Measurements from ENCODE around the gene IHH. TPM values are rescaled to one million over a fixed set of nuclear protein-coding genes. Genes with fewer than 3 reads are reported as not detected.

The IHH gene
- total RNA-seq, 1 donor from 2014 or later = not detected

- H3K4me3 ChIP-seq (ENCODE audit: low read depth, low read length) = no peak overlapping the region
- no peak for DNase-seq (ENCODE audit: low read depth)
- TF ChIP-seq CTCF (conservative IDR thresholded peaks at IDR 0.05; ENCODE audit: low read depth, low read length) = no peak
Observed at GRCh38 chr2:219026946-219027345, 33.8 kb downstream of the IHH start.

GRCh38 chr2:219025637-219026585, 34.8 kb downstream of the IHH start:
- no peak overlapping the region for H3K4me3 ChIP-seq (ENCODE audit: low read depth, low read length)
- DNase-seq (ENCODE audit: low read depth) = no peak
- no peak for TF ChIP-seq CTCF (conservative IDR thresholded peaks at IDR 0.05; ENCODE audit: low read depth, low read length)

DNA sequence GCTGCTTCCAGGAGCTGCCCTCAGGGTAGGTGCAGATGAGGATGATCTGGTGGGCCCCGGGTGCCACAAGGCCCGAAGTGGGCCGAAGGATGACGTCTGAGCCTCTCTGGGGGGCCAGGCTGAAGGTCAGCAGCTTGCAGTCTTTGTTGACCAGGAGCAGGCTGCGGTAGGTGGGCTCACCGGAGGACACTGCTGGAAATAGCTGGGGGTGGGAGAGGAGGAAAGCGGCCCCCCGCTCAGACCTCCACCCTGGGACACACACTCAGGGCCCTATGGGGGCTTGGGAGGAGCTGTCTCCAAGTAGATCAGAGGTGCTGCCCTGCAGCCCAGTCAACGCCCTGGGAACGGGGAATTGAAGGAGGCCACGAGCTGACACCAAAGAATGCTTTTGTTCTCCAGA, 36.7 kb downstream of the IHH start:
- TF ChIP-seq CTCF (conservative IDR thresholded peaks at IDR 0.05; ENCODE audit: low read depth, low read length) = no peak
- no peak overlapping the region for H3K4me3 ChIP-seq (ENCODE audit: low read depth, low read length)
- DNase-seq (ENCODE audit: low read depth) = no peak

- TF ChIP-seq CTCF (conservative IDR thresholded peaks at IDR 0.05; ENCODE audit: low read depth, low read length) = no peak
- H3K4me3 ChIP-seq (ENCODE audit: low read depth, low read length) = no peak overlapping the region
- no peak for DNase-seq (ENCODE audit: low read depth)
Observed at GRCh38 chr2:219023045-219023605, 37.6 kb downstream of the IHH start.

DNA sequence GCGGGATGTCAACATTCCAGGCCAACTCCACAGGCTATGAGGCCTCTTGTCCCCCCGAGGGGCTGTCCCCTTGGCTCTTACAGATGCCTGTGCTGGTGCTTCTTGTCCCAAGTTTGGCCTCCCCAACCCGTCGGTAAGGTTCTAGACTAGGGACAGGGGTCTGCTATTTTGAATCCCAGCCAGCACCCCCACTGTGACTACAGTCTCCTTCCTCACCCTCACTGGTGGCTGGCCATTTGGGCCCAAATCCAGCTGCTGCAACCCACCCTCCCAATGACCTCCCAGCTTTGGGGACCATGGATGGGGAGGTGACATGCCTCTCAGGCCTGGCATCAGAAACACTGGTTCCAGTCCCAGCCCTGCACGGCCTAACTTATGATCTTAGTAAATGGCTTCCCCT, 38.1 kb downstream of the IHH start:
- no peak overlapping the region for H3K4me3 ChIP-seq (ENCODE audit: low read depth, low read length)
- no peak for TF ChIP-seq CTCF (conservative IDR thresholded peaks at IDR 0.05; ENCODE audit: low read depth, low read length)
- no peak for DNase-seq (ENCODE audit: low read depth)

- TF ChIP-seq CTCF (conservative IDR thresholded peaks at IDR 0.05; ENCODE audit: low read depth, low read length) = no peak
- no peak for DNase-seq (ENCODE audit: low read depth)
- H3K4me3 ChIP-seq (ENCODE audit: low read depth, low read length) = no peak overlapping the region
Observed at GRCh38 chr2:219022041-219022440, 38.7 kb downstream of the IHH start.
